CD4-positive, alpha-beta T cell treated with Interleukin-15 for 4 hours (primary cell): Measurements from ENCODE around the gene YIPF2.
"Not testable (repeated sequence)": the region's sequence is repeated elsewhere in the genome, so short reads cannot be mapped to it uniquely, and the experiment has no call there.

ENCODE experiments used
- DNase-seq: peaks from one replicate; pipeline ENCODE4 v3.0.0-alpha.2; 2020; ENCODE audit warnings: low spot score

The YIPF2 gene

GRCh38 chr19:10908380-10908960 lies 20.0 kb downstream of the YIPF2 start:
- no peak for DNase-seq

- DNase-seq = no peak
Measured at GRCh38 chr19:10907925-10908324, 20.5 kb downstream of the YIPF2 start.

GRCh38 chr19:10899151-10899653 lies 29.2 kb downstream of the YIPF2 start:
- no peak for DNase-seq

DNA sequence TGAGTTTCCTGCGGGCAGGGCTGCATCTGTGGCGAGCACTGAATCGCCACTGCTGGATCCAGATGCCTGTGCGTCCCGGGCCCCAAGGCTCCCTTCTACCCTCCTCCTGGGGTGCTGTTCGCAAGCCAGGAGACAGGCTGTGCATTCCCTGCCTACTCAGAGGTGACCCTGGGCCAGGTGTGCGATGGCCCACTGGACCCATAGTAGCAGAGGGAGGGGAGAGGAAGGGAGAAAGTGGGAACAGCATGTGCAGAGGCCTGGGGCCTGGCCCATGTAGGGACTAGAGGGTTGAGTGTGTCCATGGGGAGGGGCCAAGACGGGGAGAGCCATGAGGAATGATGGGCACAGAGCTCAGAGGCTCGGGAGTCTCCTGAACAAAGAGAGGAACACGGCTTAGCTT lies 29.8 kb downstream of the YIPF2 start:
- DNase-seq = no peak

DNA sequence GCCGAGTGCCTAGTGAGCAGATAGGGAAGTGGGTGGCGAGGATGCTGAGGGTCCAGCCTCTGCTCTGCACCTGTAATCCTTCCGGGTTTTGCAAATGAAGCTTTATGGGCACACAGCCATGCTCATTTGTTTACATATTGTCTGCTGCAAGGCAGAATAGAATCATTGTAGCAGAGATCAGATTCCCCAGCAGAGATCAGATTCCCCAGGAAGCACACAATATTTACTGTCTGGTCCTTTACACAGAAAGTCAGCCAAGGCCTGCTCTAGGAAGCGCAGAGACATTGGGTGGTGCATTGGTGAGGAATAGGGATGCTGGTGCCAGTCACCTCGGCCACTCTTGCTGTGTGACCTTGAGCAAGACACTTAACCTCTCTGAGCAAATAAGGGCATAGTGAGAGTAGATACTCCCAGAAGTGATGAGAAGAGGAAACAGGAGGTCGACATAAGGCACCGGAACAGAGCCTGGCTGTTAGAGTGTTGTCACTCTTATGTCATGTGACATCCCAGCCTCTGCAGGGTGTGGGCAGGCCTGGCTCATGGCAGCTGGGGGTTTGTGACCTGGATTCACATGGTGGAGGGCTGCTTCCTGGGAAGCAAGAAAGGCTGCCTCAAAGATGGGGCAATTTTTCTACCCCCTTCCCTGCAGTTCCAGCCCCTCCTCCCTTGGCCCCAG lies 31.4 kb downstream of the YIPF2 start:
- no peak for DNase-seq

GRCh38 chr19:10895920-10896319 lies 32.5 kb downstream of the YIPF2 start:
- DNase-seq = no peak

DNA sequence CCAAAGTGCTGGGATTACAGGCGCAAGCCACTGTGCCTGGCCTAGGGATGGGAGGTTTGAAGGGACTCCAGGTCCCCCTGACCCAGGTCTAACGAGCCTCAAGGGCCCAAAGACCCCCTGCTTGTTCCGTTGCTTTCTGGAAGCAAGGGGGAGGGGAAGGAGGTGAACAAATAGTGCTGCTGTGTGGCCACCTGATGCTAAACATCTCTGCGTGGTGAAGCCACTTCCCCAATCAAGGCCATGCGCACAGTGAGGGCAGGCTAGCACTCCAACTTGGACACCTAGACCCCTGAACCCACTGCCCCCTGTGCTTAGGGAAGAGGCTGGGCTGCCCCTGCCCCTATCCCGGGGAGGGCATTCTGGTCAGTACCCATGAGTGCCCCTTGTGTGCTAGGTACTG lies 33.1 kb downstream of the YIPF2 start:
- no peak for DNase-seq

- DNase-seq = no peak
Measured at GRCh38 chr19:10894911-10895213, 33.6 kb downstream of the YIPF2 start.

GRCh38 chr19:10892256-10892655 lies 36.2 kb downstream of the YIPF2 start:
- no peak for DNase-seq

DNA sequence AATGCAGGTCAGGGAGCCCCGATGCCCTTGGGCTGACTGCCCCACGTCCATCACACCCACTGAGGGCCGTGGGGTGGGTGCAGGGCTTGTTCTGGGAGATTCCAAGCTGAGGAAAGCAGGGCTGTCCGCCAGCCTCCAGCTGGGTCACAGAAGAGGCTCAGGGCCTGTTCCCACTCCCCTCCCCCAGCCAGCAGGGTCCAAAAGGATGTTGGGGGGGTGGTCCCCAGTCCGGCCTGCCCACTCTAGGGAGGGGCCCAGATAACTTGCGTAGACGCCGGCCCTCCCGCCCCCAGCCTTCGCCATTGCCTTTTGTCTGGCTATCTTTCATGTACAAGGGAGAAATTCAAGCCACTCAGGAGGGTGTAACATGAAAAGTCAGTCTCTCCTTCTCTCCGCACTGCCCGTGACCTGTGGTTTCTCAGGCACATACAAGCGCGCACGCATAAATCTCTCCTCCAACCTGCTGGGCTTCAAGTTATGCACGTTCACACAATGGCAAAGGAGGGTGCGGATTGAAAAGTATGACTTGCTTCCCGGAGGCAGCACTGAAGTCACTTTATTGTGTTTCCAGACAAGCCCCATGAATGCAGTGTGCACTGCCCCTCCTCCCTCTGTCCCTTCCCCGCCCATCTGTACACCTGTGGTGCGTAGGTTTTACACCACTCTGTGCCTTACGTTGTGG lies 36.9 kb downstream of the YIPF2 start:
- DNase-seq = no peak

GRCh38 chr19:10889880-10890279 lies 38.6 kb downstream of the YIPF2 start:
- no peak for DNase-seq

- DNase-seq = no peak
Measured at GRCh38 chr19:10888421-10888866, 40.0 kb downstream of the YIPF2 start.

DNA sequence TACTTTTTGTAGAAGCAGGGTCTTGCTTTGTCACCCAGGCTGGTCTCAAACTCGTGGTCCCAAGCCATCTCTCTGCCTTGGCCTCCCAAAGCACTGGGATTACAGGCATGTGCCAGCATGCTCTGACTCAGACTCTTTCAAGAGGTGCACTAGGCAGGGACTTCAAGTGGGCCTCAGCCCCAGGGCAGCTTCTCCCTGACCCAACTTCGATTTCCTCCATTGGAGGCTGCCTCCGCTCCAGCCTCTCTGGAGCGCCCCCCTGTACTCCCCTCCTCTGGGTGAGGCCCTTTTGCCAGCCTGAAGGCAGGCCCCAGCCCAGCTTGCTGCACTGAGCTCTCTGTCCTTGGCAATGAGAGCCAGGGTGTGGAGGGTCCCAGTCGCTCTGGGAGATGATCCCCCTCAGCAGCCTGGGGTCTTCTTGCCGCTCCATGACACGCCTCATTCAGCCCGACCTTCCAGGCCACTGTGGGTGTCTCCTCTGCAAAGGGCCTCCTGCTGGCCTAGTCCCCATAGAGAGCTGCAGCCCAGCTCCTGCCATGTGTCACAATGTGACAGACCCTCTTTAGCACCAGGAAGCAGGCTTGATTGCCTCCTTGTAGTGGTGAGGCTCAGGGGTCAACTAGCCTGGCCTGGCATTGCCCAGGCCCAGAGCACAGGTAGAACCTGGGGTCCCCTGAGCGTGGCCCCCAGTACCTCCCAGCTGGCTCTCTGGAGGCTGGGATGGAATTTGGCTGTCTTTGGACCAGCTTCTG lies 40.6 kb downstream of the YIPF2 start:
- DNase-seq = no peak

DNA sequence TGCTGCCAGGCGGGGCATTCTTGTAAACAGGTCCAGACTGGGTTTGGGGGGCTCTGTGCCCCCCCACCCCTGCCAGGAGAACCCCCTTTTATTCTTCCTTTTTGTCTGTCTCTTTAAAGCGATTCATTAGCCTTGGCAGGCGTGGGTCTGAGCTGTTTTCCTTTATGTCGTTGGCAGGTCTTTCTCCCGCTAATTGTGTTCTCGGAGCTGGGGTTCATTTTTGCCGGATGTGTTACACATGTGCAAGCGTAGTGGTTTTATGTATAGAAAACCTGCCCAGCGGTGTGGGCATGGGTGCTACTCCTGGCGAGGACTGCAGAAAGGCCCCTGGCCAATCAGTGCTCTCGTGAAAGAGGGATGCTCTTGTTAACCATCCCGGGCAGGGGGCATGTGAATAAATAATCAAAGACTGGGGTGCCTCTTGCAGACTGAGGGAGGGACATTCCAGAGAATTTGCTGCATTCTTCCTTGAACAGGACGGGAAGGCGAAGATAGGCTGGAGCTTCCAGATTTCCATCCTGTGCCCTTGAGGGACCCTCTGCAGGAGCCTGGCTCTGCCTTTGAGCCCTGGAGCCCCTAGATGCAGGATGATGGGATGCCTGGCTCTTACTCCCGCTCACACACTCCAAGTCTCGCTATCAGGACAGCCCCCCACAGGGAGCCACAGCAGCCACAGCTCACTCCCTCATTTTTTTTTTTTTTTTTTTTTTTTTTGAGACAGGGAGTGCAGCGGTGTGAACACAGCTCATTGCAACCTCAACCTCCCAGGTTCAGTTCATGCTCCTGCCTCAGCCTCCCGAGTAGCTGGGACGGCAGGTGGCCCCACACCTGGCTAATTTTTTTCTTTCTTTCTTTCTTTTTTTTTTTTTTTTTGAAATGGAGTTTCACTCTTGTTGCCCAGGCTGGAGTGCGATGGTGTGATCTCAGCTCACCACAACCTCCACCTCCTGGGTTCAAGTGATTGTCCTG lies 43.0 kb downstream of the YIPF2 start:
- DNase-seq = no peak

DNA sequence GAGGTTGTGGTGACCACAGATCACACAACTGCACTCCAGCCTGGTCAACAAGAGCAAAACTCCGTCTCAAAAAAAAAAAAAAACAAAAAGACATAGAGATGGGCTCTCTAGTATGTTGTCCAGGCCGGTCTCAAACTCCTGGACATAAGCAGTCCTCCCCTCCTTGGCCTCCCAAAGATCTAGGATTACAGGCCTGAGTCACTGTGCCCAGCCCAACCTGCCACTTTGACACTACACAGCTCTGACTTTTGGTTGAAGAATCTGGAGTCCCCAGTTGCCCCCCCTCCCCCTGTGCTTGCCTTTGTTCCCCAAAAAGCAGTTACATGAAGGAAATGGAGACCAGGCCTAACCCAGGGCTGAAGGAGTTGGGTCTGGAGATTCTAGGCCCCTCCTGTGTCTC lies 44.2 kb downstream of the YIPF2 start:
- no peak for DNase-seq

- DNase-seq = no peak
Measured at GRCh38 chr19:10882108-10882457, 46.4 kb downstream of the YIPF2 start.

DNA sequence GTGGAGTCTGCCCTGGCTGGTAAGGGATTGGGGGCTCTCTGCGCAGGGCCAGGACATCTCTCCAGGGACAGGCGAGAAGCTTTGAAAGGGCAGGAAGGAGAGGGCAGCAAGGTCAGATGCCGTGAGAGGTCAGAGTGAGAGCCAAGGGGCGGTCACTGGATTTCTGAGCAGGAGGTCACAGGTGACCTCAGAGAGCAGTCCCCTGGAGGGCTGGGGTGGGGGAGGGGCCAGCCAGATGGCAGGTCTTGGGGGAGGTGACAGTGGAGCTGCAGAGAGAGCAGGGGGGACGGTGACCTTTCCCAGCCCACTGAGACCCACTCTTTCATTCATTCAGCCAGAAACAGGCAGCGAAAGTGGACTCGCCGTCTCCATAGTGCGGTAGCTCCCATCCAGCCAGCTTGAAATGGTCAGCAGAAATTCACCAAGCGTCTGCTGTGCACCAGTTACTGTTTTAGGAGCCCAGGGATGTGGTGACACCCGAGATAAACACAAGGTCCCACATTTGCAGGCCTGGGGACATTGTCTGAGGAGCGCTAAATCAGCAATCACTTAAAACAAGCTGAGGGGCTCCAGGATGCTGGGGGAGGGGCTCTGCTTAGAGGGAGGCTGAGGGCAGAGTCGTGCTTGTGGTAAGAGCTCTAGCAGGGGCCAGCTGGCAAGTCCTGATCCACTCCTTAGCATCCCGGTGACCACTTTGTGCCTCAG lies 46.9 kb downstream of the YIPF2 start:
- no peak for DNase-seq

- DNase-seq = no peak
Measured at GRCh38 chr19:10878253-10878652, 50.2 kb downstream of the YIPF2 start.

DNA sequence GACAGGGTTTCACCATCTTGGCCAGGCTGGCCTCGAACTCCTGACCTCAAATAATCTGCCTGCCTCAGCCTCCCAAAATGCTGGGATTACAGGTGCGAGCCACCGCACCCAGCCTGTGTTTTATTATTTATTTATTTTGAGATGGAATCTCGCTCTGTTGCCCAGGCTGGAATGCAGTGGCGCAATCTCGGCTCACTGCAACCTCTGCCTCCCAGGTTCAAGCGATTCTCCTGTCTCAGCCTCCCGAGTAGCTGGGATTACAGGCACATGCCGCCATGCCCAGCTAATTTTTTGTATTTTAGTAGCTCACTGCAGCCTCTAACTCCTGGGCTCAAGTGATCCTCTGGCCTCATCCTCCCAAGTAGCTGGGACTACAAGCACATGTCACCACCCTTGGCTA lies 50.8 kb downstream of the YIPF2 start:
- not testable (repeated sequence) for DNase-seq

DNA sequence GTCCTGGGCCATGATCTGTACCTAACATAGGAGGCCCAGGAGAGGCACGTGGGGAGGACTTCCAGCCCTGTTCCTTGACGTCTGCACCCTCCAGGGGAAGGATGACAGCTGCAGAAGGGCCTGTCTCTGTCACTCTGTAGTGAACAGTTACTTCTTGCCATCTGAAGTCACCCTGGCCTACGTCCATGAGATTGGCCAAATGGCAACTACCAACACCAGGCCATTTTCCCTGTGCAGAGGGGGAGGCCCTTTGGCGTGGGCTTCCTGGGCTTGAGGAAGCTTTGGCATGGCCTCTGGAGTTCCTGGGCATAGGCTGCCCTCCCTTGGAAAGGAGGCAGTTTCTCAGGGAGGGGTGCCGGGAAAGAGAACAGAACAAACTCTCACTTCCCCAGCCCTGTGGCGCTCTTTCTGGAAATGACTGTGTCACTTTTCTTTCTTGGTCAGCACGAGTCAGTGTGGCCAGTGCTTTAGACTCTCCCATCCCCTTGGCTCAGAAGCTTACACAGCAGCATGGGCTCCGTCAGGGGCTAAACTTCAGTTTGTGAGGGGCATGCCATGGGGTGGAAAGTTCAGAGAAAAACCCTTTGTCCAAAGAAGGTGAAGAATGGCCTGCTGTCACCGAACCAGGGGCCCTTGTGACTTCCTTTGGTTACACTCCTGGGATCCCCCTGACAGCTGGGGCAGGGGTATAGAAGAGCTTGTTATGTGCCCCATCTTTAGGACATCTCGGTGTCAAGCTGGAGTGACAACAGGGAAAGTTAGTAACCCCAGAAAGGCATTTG lies 51.8 kb downstream of the YIPF2 start:
- DNase-seq = no peak
